ENCODE results near the gene CCDC91.
"Not testable (repeated sequence)": the region's sequence is repeated elsewhere in the genome, so short reads cannot be mapped to it uniquely, and the experiment has no call there.

Gene CCDC91

GRCh38 chr12:28184375-28184774, 5.9 kb upstream of the CCDC91 start:
- no peak for DNase-seq (ENCODE audit: low read depth in 2 of 3, low spot score in 1 of 3)

- DNase-seq (ENCODE audit: low read depth in 2 of 3, low spot score in 1 of 3) = no peak
These were observed 3.8 kb upstream of the CCDC91 start for GRCh38 chr12:28186500-28186899.

GRCh38 chr12:28189784-28190320, 404 bp upstream of the CCDC91 start:
- DNase-seq (ENCODE audit: low read depth in 2 of 3, low spot score in 1 of 3) = no peak

GRCh38 chr12:28191051-28192048, 1.1 kb downstream of the CCDC91 start:
- DNase-seq (ENCODE audit: low read depth in 2 of 3, low spot score in 1 of 3) = peak in 2 of 3 donors; percentile 1 to 30

- no peak for DNase-seq (ENCODE audit: low read depth in 2 of 3, low spot score in 1 of 3)
These were observed 1.9 kb downstream of the CCDC91 start for GRCh38 chr12:28192125-28192524.

- DNase-seq (ENCODE audit: low read depth in 2 of 3, low spot score in 1 of 3) = not testable (repeated sequence)
These were observed 4.4 kb downstream of the CCDC91 start for GRCh38 chr12:28194621-28195020.

- not testable (repeated sequence) for DNase-seq (ENCODE audit: low read depth in 2 of 3, low spot score in 1 of 3)
These were observed 10.9 kb downstream of the CCDC91 start for GRCh38 chr12:28201136-28201535.

GRCh38 chr12:28202374-28203130, 12.3 kb downstream of the CCDC91 start:
- no peak for DNase-seq (ENCODE audit: low read depth in 2 of 3, low spot score in 1 of 3)

- DNase-seq (ENCODE audit: low read depth in 2 of 3, low spot score in 1 of 3) = no peak
These were observed 19.5 kb downstream of the CCDC91 start for GRCh38 chr12:28209782-28210181.

GRCh38 chr12:28212182-28212581, 21.9 kb downstream of the CCDC91 start:
- no peak for DNase-seq (ENCODE audit: low read depth in 2 of 3, low spot score in 1 of 3)

- no peak for DNase-seq (ENCODE audit: low read depth in 2 of 3, low spot score in 1 of 3)
These were observed 24.8 kb downstream of the CCDC91 start for GRCh38 chr12:28215021-28215420.

GRCh38 chr12:28216016-28216415, 25.8 kb downstream of the CCDC91 start:
- DNase-seq (ENCODE audit: low read depth in 2 of 3, low spot score in 1 of 3) = no peak

- no peak for DNase-seq (ENCODE audit: low read depth in 2 of 3, low spot score in 1 of 3)
These were observed 27.5 kb downstream of the CCDC91 start for GRCh38 chr12:28217805-28218204.

GRCh38 chr12:28218875-28219274, 28.6 kb downstream of the CCDC91 start:
- DNase-seq (ENCODE audit: low read depth in 2 of 3, low spot score in 1 of 3) = no peak

GRCh38 chr12:28219827-28220226, 29.6 kb downstream of the CCDC91 start:
- DNase-seq (ENCODE audit: low read depth in 2 of 3, low spot score in 1 of 3) = no peak

- peak; percentile 54 to 70 (median 56) for DNase-seq (ENCODE audit: low read depth in 2 of 3, low spot score in 1 of 3)
These were observed 31.9 kb downstream of the CCDC91 start for GRCh38 chr12:28222081-28222700.

- DNase-seq (ENCODE audit: low read depth in 2 of 3, low spot score in 1 of 3) = peak in 1 of 3 donors; percentile 20
These were observed 32.8 kb downstream of the CCDC91 start for GRCh38 chr12:28223025-28223554.

GRCh38 chr12:28223858-28224257, 33.6 kb downstream of the CCDC91 start:
- no peak for DNase-seq (ENCODE audit: low read depth in 2 of 3, low spot score in 1 of 3)

GRCh38 chr12:28226705-28227104, 36.4 kb downstream of the CCDC91 start:
- DNase-seq (ENCODE audit: low read depth in 2 of 3, low spot score in 1 of 3) = no peak

- DNase-seq (ENCODE audit: low read depth in 2 of 3, low spot score in 1 of 3) = no peak
These were observed 37.0 kb downstream of the CCDC91 start for GRCh38 chr12:28227251-28227650.

- DNase-seq (ENCODE audit: low read depth in 2 of 3, low spot score in 1 of 3) = no peak
These were observed 41.0 kb downstream of the CCDC91 start for GRCh38 chr12:28231248-28231647.
